HG03378 (cell line): ENCODE results near the gene SDF4.

Experiments used
- ATAC-seq: cut with Tn5 transposase; IDR thresholded peaks from one replicate; pipeline ENCODE4 v1.9.1; 2021; ENCODE audit warnings: mild to moderate bottlenecking, moderate library complexity; ENCODE audit not compliant: unreplicated experiment

The SDF4 gene

DNA sequence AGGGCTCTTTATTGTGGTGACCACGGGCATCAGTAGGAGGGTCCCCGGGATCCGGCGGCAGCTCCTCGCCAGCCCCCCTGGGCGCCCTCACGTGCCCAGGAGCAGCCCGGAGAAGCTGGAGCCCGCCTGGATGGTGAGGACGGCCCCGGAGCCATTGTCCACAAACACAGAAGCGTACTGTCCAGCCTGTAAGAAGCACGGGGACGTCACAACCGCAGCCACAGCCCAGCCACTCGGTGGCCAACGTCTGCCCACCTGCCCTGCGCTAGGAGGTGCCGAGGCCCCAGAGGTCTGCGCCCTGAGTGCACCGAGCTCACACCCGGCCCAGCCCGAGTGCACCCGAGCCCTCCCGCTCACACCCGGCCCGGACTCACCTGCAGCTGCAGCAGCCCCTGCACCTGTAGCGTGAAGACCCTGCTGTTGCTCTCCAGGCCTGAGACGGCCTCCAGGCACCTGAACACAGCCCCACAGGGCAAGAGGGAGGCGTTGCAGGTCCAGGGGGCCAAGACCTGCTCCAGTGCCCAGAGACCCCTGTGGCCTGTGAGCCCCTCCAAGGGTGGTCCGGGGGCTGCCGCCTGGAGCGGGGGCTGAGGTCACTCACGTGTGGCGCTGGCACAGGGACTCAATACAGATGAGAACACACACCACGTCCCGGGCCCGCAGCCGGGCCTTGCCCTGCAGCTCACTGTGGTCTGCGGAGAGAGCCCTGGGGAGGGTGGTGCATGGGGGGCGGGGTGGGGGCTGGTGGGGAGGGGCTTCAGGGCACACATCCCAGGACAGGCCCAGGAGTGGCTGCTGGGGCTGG lies 10.9 kb upstream of the SDF4 start:
- ATAC-seq: no peak

GRCh38 chr1:1241588-1242219 lies 9.9 kb upstream of the SDF4 start:
- ATAC-seq: no peak

- no peak for ATAC-seq
Observed at GRCh38 chr1:1240822-1241587, 9.2 kb upstream of the SDF4 start.

- ATAC-seq: no peak
Observed at GRCh38 chr1:1240348-1240732, 8.5 kb upstream of the SDF4 start.

DNA sequence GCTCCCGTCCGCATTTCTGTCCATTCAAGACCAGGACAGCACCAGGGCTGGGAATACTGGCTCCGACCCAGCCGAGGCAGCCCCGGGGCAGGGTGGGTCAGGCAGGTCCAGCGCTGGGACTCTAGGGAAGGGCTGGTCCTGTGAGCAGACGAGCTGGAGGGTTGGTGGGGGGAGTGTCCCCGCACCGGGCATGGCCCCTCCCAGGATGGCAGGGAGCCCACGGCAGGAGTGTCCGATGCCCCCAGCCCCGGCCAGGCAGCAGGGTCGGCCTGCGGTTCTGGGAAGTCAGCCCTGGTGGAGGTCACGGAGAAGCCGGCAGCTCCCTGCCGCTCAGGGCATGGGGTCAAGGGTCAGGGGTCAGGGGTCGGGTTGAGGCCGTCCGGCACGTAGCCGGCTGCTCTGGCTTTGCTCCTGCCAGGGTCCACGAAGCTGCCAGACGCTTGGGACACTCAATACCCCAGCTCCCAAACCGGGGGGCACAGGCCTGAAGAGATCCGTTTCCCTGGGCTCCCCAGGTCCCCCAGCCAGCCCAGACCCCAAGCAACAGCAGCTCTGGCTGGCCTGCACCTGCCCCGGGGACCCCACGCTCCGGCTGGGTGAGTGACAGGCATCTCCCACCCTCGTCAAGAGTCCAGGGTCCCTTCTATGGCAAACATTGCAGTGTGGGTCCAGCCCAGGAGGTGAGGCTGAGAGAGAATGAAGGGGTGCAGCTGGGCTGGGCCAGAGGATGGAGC lies 8.0 kb upstream of the SDF4 start:
- ATAC-seq: no peak

- ATAC-seq: no peak
Observed at GRCh38 chr1:1239227-1239613, 7.4 kb upstream of the SDF4 start.

- no peak for ATAC-seq
Observed at GRCh38 chr1:1238702-1239178, 6.9 kb upstream of the SDF4 start.

DNA sequence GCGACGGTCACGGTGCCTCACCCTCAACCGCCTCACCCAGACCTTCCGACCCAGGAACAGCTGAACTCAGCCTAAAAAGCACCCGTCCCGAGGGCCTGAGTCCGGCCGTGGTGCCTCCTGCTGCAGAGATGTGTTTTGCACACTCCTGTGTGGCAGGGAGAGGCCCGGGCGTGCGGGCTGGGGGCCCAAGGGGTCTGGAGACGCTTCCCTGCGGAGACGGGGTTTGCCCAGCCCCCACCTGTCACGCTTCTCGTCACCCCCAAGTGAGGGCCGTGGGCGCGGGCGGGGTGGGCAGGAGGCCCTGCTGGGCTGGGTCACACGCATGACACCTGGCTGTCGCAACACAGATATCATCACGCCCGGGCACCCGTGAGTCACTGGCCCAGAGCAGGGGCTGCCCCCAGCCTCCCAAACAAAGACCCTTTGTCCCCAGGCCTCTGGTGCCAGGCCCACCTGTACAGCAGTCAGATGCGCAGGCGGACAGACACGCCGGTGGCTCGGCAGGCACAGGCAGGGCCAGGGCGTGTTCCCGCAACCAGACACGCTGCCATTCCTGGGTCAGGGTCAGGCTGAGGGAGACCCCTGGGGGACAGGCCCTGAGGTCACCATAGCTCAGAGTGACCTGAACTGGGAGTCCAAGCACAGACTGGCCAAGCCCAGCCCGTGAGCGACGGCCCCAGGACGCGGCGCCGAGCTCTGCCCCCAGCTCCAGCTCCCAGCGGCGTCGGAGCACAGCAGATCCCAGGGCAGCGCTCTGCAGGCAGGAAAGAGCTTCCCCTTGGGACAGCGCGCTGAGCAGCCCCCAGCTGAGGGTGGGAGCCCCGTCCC lies 6.3 kb upstream of the SDF4 start:
- ATAC-seq: no peak

DNA sequence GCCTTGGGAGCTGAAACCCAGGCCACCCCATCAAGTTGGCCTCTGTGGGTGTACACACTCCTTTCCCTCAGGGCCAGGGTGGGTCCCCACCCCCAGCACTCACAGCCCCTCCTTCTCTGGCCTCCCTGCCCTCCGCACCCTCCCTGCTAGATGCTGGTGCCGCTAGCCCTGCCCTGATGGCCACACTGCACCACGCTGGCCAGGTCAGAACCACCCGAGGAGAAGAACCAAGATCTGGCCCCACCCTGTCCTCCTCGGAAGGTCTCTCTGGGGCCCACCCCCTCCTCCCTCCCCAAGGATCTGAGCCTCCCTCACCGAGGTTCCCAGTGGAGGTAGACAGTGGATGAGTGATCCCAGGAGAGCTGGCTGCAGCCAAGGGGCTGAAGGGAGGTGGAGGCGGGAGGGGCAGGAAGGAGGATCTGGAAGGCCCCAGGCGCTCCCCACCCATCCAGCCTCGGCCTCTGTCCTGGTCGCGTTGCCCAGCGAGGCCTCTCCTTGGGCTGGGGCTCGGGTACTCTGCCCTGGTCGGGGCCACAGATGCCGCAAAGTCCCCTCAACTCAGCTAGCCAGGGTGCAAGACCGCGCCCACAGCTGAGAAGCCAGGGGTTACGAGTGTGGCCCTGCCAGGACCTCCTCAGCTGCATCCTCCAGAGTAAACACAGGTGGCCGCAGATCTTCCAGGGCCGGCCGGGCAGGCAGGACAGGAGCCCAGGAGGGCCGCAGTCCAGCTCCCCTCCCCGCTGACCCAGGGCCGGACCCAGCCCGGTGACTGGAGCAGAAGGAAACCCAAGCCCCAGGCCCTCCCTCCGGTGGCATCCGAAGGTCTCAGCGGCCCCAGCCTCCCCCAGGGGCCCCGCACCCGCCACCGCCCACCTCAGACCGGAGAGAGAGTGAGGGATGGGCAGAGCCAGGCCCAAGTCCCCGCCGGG lies 5.4 kb upstream of the SDF4 start:
- no peak for ATAC-seq

DNA sequence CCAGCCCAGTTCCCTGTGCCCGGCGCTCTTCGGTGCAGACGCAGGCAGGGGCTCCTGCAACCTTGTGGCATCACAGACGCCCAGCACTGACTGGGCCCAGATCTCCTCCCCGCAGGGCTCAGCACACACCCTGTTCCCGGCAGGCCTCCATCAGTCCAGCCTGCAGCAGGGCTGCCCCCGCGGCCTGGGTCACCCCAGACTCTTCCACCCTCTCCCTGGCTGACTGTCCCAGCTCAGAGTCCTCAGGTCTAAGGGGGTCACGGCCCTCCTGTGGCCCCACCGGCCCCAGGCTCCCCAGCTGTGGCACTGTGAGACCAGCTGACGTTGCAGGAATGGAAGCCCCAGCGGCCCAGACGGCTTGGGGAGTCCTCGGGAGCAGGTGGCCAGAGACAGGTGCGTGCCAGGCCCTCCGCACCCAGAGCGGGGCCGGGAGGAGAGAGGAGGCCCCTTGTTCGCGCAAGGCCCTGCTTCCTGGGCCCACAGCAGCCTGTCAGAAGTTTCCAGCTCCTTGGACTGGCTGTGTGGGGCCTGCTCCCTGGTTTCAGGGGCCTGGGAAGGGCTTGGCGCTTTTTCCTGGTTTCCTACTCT lies 4.5 kb upstream of the SDF4 start:
- no peak for ATAC-seq

DNA sequence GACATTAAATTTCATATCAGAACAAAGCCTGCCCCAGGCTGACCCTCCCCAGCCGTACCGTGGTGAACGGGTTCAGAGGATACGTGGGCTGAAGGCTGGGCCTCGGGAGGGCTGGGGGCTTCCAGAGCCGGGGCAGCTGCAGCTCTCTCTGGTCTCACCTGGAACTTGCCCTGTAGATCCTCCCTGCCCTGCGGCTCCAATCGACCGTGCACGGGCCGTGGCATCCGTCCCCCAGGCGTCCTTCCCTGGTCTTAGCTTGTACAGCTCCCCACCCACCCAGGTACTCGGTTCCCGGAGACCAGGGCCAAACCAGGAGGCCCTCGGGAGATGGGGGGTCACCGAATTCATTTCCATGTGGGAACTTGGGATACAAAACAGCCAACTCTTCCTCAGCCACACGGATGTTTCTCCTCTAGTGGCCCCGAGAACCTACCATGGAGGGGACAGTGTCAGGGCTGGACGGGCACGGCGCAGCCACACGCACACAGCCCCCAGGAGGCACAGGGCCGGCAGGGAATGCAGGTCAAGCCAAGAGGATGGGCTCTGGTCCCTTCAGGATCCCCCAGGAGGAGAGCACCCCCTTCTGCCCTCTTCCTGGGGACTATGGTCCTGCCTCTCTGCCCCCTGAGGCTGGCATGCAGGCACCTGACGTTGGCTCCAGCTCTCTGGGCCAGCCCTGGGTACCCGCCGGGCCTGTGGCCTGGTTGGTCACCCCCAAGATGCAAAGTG lies 3.4 kb upstream of the SDF4 start:
- ATAC-seq: no peak

DNA sequence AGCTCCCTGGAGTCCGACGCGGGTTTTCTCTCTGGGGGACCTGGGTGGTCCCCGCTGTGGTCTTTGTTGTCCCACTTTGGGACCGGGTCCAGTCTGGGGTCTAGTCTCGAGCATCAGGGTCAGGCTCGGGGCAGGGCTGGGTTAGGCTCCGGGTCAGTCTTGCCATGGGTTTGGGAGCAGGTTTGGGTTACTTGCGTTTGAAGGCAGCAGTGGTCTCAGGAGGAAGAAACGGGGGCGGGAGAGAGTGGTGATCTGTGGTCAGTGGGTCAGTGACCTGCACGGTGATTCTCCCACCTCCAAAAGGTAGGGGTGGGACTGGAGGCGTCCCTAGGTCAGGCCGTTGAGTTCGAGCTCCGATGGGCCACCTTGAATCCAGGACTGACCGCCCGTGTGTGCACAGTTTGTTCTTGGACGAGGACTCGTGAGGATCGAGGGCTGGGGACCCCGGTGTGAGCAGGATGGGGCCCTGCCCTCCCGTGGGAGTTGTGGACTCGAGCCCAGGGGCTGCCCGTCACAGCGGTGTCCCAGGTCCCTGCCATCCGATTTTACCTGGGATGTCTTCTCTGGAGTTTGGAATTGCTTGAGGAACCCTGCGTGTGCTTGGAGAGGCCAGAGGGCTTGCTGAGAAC lies 2.5 kb upstream of the SDF4 start:
- no peak for ATAC-seq

- no peak for ATAC-seq
Observed at GRCh38 chr1:1233567-1233892, 1.7 kb upstream of the SDF4 start.

- ATAC-seq: no peak
Observed at GRCh38 chr1:1232796-1233566, 1.2 kb upstream of the SDF4 start.

- no peak for ATAC-seq
Observed at GRCh38 chr1:1232208-1232795, 501 bp upstream of the SDF4 start, which contains the start of gene B3GALT6. B3GALT6 (plus strand) TSS chr1:1232237; CDS start chr1:1232279, 42 bp downstream.

DNA sequence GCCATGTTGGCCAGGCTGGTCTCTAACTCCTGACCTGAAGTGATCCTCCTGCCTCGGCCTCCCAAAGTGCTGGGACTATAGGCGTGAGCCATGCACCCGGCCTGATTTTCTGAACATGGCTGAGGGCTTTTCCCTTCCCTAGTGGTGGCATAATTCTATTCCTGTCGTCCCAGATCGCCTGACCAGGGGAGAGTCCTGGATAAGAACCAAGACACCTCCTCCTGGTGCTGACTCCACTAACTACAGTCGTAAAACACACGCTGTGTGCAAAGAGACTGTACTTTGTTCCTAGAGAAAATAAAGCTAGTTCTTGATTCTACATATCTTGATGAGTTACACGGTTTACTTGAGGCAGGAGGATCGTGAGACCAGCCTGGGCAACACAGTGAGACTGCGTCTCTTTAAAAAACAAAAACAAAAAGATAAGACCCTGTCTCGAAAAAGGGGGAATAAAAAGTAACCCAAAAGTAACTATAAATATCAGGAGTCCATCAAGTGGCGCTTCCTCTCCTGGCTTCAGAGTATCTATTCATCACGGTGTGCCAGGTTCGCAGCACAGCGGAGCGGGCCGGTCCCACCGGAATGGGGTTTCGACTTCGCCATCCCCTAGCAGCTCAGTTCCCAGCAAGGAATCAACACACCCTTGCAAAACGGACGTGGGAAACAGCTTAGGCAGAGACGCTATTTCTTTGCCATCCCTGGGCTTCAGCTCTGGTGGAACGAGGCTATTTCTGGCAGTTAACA lies 973 bp downstream of the SDF4 start:
- no peak for ATAC-seq
